A549 (cell line): ENCODE measurements around the gene RABGAP1L. TPM values are rescaled to one million over a fixed set of nuclear protein-coding genes. Genes with fewer than 3 reads are reported as not detected.
"Not testable (repeated sequence)": the region's sequence is repeated elsewhere in the genome, so short reads cannot be mapped to it uniquely, and the experiment has no call there.

Experiments used
- ATAC-seq, 2 experiments: fragments of 200-7000 bp in 1 of 2; fragments of >200 bp in 1 of 2; cut with Nextera tagmentation in 1 of 2; cut with Tn5 transposase in 1 of 2; 3 replicates each; pipeline versions ENCODE4 v1.8.0 to v1.9.1; 2018 to 2020; ENCODE audit warnings: mild to moderate bottlenecking in 1 of 2, moderate library complexity in 1 of 2
- CTCF ChIA-PET: fragments of 300-600 bp; sonication (Branson Sonifier 250); formaldehyde crosslinking; extraction: SDS; loops from one replicate; lab custom pipeline; 2021; ENCODE audit warnings: antibody characterized with exemption, inconsistent platforms; lab: Yijun Ruan, JAX
- POLR2A ChIA-PET: fragments of 350-600 bp; formaldehyde crosslinking; extraction: SDS; loops from one replicate; lab custom pipeline; 2021; ENCODE audit warnings: antibody characterized with exemption, inconsistent platforms; lab: Yijun Ruan, JAX
- DNase-seq, 2 experiments: peaks; one replicate each; pipeline versions ENCODE4 v3.0.0 to v3.0.0-alpha.2; 2011 to 2016; ENCODE audit warnings: low read depth in 1 of 2, low spot score in 1 of 2
- FAIRE-seq: peaks from 2 replicates; lab custom pipeline; 2011; peaks lifted over from hg19 to GRCh38; lab: Jason Lieb, UNC
- H3K27ac ChIP-seq, 2 experiments: fragments of >200 bp; sonication (Bioruptor Twin); formaldehyde crosslinking; 3 replicates each; pipeline ENCODE4 v1.5.1; 2016 to 2017
- H3K4me1 ChIP-seq: fragments of >200 bp; sonication (Bioruptor Twin); formaldehyde crosslinking; 3 replicates; pipeline ENCODE4 v1.6.1; 2016
- H3K4me2 ChIP-seq: fragments of >200 bp; sonication (Bioruptor Twin); formaldehyde crosslinking; 3 replicates; pipeline ENCODE4 v1.6.1; 2016
- H3K4me3 ChIP-seq: fragments of >200 bp; sonication (Bioruptor Twin); formaldehyde crosslinking; 3 replicates; pipeline ENCODE4 v1.5.1; 2016
- H3K9me3 ChIP-seq: fragments of >200 bp; sonication (Bioruptor Twin); formaldehyde crosslinking; 3 replicates; pipeline ENCODE4 v1.6.1; 2016
- EHMT2 ChIP-seq: fragments of 200-600 bp; sonication (generic); IDR thresholded peaks from 2 replicates; pipeline ENCODE4 v1.6.1; 2016; ENCODE audit warnings: antibody characterized with exemption, low read depth, mild to moderate bottlenecking, moderate library complexity
- FOSB ChIP-seq: fragments of 250-450 bp; sonication (Bioruptor Pico); IDR thresholded peaks from 2 replicates; pipeline ENCODE4 v1.5.0; 2020; ENCODE audit warnings: mild to moderate bottlenecking, moderate library complexity
- FOSL2 ChIP-seq, 2 experiments: fragments of 450-650 bp in 1 of 2; fragments of >200 bp in 1 of 2; sonication (Bioruptor Twin) in 1 of 2; formaldehyde crosslinking; IDR thresholded peaks; 2 replicates each; pipeline versions ENCODE4 v1.5.0 to v1.6.1; 2016 to 2020; ENCODE audit warnings: mild to moderate bottlenecking in 1 of 2, moderate library complexity in 1 of 2
- GATA3 ChIP-seq: IDR thresholded peaks from 2 replicates; pipeline ENCODE4 v1.6.1; 2012; ENCODE audit warnings: borderline replicate concordance
- HOXB5 ChIP-seq: fragments of 250-450 bp; sonication (Bioruptor Pico); IDR thresholded peaks from 2 replicates; pipeline ENCODE4 v1.5.0; 2020; ENCODE audit warnings: mild to moderate bottlenecking, moderate library complexity
- KDM1A ChIP-seq: fragments of 200-600 bp; sonication (generic); IDR thresholded peaks from 2 replicates; pipeline ENCODE4 v1.6.1; 2016; ENCODE audit warnings: low read depth, mild to moderate bottlenecking
- KDM5A ChIP-seq: fragments of 200-600 bp; sonication (generic); IDR thresholded peaks from 2 replicates; pipeline ENCODE4 v1.6.1; 2016; ENCODE audit warnings: antibody characterized with exemption, mild to moderate bottlenecking
- NPAS2 ChIP-seq: fragments of 250-450 bp; sonication (Bioruptor Pico); IDR thresholded peaks from 2 replicates; pipeline ENCODE4 v1.8.0; 2022; ENCODE audit warnings: mild to moderate bottlenecking, moderate library complexity, borderline replicate concordance
- NR3C1 ChIP-seq: fragments of >200 bp; sonication (Bioruptor Twin); formaldehyde crosslinking; IDR thresholded peaks from 3 replicates; pipeline ENCODE4 v1.6.1; 2017
- PHF8 ChIP-seq: fragments of 200-600 bp; sonication (generic); IDR thresholded peaks from 2 replicates; pipeline ENCODE4 v1.6.1; 2016; ENCODE audit warnings: low read depth, mild to moderate bottlenecking, antibody characterized with exemption, moderate library complexity, borderline replicate concordance
- POLR2A ChIP-seq: IDR thresholded peaks from 2 replicates; pipeline ENCODE4 v1.6.1; 2012; ENCODE audit warnings: mild to moderate bottlenecking, low read length
- RAD21 ChIP-seq, 2 experiments: fragments of >200 bp in 1 of 2; sonication (Bioruptor Twin) in 1 of 2; formaldehyde crosslinking in 1 of 2; IDR thresholded peaks in 1 of 2; conservative IDR thresholded peaks in 1 of 2; 2 replicates in 1 of 2; 3 replicates in 1 of 2; pipeline ENCODE4 v1.6.1; 2012 to 2018; ENCODE audit warnings: inconsistent platforms in 1 of 2
- RARB ChIP-seq: fragments of 250-450 bp; sonication (Bioruptor Pico); IDR thresholded peaks from 2 replicates; pipeline ENCODE4 v1.8.0; 2021; ENCODE audit warnings: mild to moderate bottlenecking, moderate library complexity
- RFX5 ChIP-seq: fragments of 450-650 bp; IDR thresholded peaks from 2 replicates; pipeline ENCODE4 v1.7.1; 2014; ENCODE audit warnings: antibody characterized with exemption, mild to moderate bottlenecking, moderate library complexity
- TFCP2L1 ChIP-seq: fragments of 250-450 bp; sonication (Bioruptor Pico); IDR thresholded peaks from 2 replicates; pipeline ENCODE4 v1.5.0; 2021; ENCODE audit warnings: mild to moderate bottlenecking
- WGBS: methylation state at CpG from one replicate; pipeline ENCODE4 v1.1.6; 2017; ENCODE audit errors: missing lambda C conversion rate; 5-methylcytosine and 5-hydroxymethylcytosine counted together
- polyA plus RNA-seq, 4 experiments: library from polyadenylated mRNA; depleted of rRNA in 3 of 4; stranded (reverse); fragments of >200 nt; fragmentation: RNase III in 1 of 4; extraction: RNeasy Plus Mini Kit Qiagen cat#74134 plus additional on column Dnase treatment in 1 of 4; gene quantifications; 2 replicates in 3 of 4; 3 replicates in 1 of 4; pipeline ENCODE4 v1.2.3, GENCODE V29; 2011 to 2017
- TF ChIP-seq, protein P1 (sequence below): fragments of 250-450 bp; sonication (Bioruptor Pico); IDR thresholded peaks from 2 replicates; pipeline ENCODE4 v1.5.0; 2021; ENCODE audit warnings: mild to moderate bottlenecking, moderate library complexity, borderline replicate concordance
- TF ChIP-seq, protein P2 (sequence below): fragments of 250-450 bp; sonication (Bioruptor Pico); IDR thresholded peaks from 2 replicates; pipeline ENCODE4 v1.5.0; 2020; ENCODE audit warnings: low read depth, mild to moderate bottlenecking, moderate library complexity
- TF ChIP-seq, protein P3 (sequence below): fragments of 200-600 bp; sonication (generic); IDR thresholded peaks from 2 replicates; pipeline ENCODE4 v1.6.1; 2016; ENCODE audit warnings: antibody characterized with exemption, mild to moderate bottlenecking, moderate library complexity
- TF ChIP-seq, protein P4 (sequence below): fragments of >200 bp; sonication (Bioruptor Twin); formaldehyde crosslinking; IDR thresholded peaks from 3 replicates; pipeline ENCODE4 v1.5.1; 2016

Gene RABGAP1L
- polyA plus RNA-seq, 2 of the 4 experiments (the other 2 are of a cell fraction): 8.2 to 18.6 TPM

DNA sequence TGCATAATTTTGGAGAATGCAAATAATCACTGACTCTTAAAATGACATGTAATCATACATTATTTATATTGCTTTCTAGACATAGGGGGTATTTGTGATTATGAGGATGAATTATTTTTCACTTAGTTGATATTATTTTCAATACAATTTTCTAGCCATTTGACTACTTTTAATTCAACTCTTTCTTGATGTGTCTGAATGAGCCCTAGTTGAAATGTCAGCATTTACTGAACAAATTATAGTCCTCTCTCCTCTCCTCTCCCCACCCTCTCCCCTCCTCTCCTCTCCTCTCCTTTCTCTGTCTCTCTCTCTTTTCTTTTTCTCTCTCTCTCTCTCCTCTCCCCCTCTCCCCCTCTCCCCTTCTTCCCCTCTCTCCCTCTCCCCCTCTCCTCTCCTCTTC lies 483.1 kb downstream of the RABGAP1L start:
- DNase-seq: no peak
- no peak for ATAC-seq
- ChIA-PET POLR2A (no interaction called here), CTCF (no interaction called here)
- Histone ChIP-seq H3K4me1 (no peaks in the 10 kb centered on the region), H3K4me2 (no peak overlapping the region), H3K4me3 (no peak overlapping the region), H3K27ac (no peak overlapping the region), H3K9me3 (no peaks in the 10 kb centered on the region)
- FAIRE-seq: no peak
- TF ChIP-seq PHF8 (no peak), RFX5 (no peak), NR3C1 (no peak)
- TF ChIP-seq, protein P1, sequence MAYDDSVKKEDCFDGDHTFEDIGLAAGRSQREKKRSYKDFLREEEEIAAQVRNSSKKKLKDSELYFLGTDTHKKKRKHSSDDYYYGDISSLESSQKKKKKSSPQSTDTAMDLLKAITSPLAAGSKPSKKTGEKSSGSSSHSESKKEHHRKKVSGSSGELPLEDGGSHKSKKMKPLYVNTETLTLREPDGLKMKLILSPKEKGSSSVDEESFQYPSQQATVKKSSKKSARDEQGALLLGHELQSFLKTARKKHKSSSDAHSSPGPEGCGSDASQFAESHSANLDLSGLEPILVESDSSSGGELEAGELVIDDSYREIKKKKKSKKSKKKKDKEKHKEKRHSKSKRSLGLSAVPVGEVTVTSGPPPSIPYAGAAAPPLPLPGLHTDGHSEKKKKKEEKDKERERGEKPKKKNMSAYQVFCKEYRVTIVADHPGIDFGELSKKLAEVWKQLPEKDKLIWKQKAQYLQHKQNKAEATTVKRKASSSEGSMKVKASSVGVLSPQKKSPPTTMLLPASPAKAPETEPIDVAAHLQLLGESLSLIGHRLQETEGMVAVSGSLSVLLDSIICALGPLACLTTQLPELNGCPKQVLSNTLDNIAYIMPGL (CRISPR knock-in tag): no peak

DNA sequence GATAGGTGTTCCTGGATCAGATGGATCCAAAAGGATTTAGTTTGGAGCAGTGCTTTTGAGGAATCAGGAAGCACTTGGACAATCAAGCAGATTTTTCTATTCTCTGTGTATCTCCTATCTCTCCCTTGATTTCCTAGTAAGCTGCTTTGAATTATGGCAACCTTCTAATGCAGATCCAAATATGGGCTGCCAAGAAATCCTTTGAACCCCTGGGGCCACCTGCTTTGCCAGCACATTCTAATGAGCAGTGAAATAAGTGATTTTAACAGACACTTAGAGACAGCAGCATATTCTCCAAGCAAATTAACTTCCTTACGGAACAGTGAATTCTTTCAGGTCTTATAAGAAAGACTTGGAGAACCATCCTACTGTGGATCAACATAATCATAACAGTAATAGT lies 483.9 kb downstream of the RABGAP1L start:
- H3K27ac ChIP-seq: no peak overlapping the region
- H3K4me3 ChIP-seq: no peak overlapping the region
- POLR2A ChIA-PET: no interaction called here
- no peaks in the 10 kb centered on the region for H3K4me1 ChIP-seq
- H3K4me2 ChIP-seq: no peak overlapping the region
- TF ChIP-seq GATA3: no peak
- no peak for TF ChIP-seq HOXB5 (CRISPR knock-in tag)
- TF ChIP-seq RAD21 (conservative IDR thresholded peaks at IDR 0.05 in 1 of 2, IDR thresholded peaks at IDR 0.05 in 1 of 2): no peak
- TF ChIP-seq NPAS2 (CRISPR knock-in tag): no peak
- TF ChIP-seq RARB (CRISPR knock-in tag): no peak
- TF ChIP-seq, protein P2, sequence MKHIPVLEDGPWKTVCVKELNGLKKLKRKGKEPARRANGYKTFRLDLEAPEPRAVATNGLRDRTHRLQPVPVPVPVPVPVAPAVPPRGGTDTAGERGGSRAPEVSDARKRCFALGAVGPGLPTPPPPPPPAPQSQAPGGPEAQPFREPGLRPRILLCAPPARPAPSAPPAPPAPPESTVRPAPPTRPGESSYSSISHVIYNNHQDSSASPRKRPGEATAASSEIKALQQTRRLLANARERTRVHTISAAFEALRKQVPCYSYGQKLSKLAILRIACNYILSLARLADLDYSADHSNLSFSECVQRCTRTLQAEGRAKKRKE (CRISPR knock-in tag): no peak
- no peak for TF ChIP-seq FOSL2 (IDR thresholded peaks at IDR 0.05)
- no peak for TF ChIP-seq FOSL2 (CRISPR knock-in tag; IDR thresholded peaks at IDR 0.05)
- no peak for TF ChIP-seq NR3C1
- TF ChIP-seq, all 56 proteins: peak for 0
- CTCF ChIA-PET: interaction anchor here (1.0 kb wide), 1 partner anchor 74 kb away, joined by 3 read pairs; no protein-coding TSS in a partner anchor
- FAIRE-seq: no peak
- no peak for ATAC-seq
- WGBS: 96% methylated on average over 1 of the region's 1 CpG
- no peak for DNase-seq
- H3K9me3 ChIP-seq: no peaks in the 10 kb centered on the region

DNA sequence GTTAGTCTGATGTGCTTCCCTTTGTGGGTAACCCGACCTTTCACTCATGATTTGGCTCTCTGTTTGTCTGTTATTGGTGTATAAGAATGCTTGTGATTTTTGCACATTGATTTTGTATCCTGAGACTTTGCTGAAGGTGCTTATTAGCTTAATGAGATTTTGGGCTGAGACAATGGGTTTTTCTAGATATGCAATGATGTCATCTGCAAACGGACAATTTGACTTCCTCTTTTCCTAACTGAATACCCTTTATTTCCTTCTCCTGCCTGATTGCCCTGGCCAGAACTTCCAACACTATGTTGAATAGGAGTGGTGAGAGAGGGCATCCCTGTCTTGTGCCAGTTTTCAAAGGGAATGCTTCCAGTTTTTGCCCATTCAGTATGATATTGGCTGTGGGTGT lies 490.3 kb downstream of the RABGAP1L start:
- POLR2A ChIA-PET: not testable (repeated sequence)
- 30% methylated on average over 2 of the region's 2 CpGs for WGBS

DNA sequence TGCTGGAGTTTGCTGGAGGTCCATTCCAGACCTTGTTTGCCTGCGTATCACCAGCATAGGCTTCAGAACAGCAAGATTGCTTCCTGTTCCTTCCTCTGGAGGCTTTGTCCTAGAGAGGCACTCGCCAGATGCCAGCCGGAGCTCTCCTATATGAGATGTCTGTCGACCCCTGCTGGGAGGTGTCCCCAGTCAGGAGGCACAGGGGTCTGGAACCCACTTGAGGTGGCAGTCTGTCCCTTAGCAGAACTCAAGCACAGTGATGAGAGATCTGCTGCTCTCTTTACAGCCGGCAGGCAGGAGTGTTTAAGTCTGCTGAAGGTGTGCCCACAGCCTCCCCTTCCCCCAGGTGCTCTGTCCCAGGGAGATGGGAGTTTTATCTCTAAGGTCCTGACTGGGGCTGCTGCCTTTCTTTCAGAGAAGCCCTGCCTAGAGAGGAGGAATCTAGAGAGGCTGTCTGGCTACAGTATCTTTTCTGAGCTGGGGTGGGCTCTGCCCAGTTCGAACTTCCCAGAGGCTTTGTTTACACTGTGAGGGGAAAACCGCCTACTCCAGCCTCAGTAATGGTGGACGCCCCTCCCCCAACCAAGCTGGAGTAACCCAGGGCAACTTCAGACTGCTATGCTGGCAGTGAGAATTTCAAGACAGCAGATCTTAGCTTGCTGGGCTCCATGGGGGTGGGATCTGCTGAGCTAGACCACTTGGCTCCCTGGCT lies 493.4 kb downstream of the RABGAP1L start:
- Histone ChIP-seq H3K4me3 (no peak overlapping the region), H3K4me1 (no peaks in the 10 kb centered on the region), H3K9me3 (no peaks in the 10 kb centered on the region), H3K4me2 (no peak overlapping the region), H3K27ac (no peak overlapping the region)
- ChIA-PET POLR2A (no interaction called here), CTCF (interaction anchor here (1.2 to 1.4 kb wide), 2 partner anchors 16 to 28 kb away, joined by 3 read pairs; no protein-coding TSS in a partner anchor)
- 85% methylated on average over 5 of the region's 8 CpGs for WGBS
- FAIRE-seq (no peak), ATAC-seq (no peak), DNase-seq (no peak)
- TF ChIP-seq POLR2A (no peak), KDM1A (no peak), TFCP2L1 (no peak), EHMT2 (no peak), KDM5A (no peak), PHF8 (no peak), FOSB (CRISPR knock-in tag) (no peak)
- TF ChIP-seq, protein P3, sequence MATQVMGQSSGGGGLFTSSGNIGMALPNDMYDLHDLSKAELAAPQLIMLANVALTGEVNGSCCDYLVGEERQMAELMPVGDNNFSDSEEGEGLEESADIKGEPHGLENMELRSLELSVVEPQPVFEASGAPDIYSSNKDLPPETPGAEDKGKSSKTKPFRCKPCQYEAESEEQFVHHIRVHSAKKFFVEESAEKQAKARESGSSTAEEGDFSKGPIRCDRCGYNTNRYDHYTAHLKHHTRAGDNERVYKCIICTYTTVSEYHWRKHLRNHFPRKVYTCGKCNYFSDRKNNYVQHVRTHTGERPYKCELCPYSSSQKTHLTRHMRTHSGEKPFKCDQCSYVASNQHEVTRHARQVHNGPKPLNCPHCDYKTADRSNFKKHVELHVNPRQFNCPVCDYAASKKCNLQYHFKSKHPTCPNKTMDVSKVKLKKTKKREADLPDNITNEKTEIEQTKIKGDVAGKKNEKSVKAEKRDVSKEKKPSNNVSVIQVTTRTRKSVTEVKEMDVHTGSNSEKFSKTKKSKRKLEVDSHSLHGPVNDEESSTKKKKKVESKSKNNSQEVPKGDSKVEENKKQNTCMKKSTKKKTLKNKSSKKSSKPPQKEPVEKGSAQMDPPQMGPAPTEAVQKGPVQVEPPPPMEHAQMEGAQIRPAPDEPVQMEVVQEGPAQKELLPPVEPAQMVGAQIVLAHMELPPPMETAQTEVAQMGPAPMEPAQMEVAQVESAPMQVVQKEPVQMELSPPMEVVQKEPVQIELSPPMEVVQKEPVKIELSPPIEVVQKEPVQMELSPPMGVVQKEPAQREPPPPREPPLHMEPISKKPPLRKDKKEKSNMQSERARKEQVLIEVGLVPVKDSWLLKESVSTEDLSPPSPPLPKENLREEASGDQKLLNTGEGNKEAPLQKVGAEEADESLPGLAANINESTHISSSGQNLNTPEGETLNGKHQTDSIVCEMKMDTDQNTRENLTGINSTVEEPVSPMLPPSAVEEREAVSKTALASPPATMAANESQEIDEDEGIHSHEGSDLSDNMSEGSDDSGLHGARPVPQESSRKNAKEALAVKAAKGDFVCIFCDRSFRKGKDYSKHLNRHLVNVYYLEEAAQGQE: no peak
- TF ChIP-seq, protein P4, sequence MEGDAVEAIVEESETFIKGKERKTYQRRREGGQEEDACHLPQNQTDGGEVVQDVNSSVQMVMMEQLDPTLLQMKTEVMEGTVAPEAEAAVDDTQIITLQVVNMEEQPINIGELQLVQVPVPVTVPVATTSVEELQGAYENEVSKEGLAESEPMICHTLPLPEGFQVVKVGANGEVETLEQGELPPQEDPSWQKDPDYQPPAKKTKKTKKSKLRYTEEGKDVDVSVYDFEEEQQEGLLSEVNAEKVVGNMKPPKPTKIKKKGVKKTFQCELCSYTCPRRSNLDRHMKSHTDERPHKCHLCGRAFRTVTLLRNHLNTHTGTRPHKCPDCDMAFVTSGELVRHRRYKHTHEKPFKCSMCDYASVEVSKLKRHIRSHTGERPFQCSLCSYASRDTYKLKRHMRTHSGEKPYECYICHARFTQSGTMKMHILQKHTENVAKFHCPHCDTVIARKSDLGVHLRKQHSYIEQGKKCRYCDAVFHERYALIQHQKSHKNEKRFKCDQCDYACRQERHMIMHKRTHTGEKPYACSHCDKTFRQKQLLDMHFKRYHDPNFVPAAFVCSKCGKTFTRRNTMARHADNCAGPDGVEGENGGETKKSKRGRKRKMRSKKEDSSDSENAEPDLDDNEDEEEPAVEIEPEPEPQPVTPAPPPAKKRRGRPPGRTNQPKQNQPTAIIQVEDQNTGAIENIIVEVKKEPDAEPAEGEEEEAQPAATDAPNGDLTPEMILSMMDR: no peak
- TF ChIP-seq, protein P2 (CRISPR knock-in tag): no peak

More for the DNA sequence above, 490.3 kb downstream of the RABGAP1L start:
- CTCF ChIA-PET, DNase-seq, ATAC-seq, FAIRE-seq, H3K4me3 ChIP-seq, H3K4me2 ChIP-seq, H3K4me1 ChIP-seq, H3K9me3 ChIP-seq, H3K27ac ChIP-seq: not testable (repeated sequence)
